Adrenal gland (tissue), 12 donors: ENCODE data around the gene SEPTIN12. TPM values are rescaled to one million over a fixed set of nuclear protein-coding genes. Genes with fewer than 3 reads are reported as not detected.

Source experiments
- DNase-seq, 7 donors: peaks; one replicate each; pipeline ENCODE4 v3.0.0-alpha.2; 2019 to 2020
- H3K27ac ChIP-seq, 5 donors: fragments of 200-600 bp; sonication (generic) in 4 of 5; 1 replicate in 3 of 5; 2 replicates in 2 of 5; pipeline versions ENCODE4 v1.5.1 to v1.8.0; 2016 to 2020; ENCODE audit warnings: mild to moderate bottlenecking in 1 of 5
- H3K27me3 ChIP-seq: fragments of 200-600 bp; 2 replicates; pipeline ENCODE4 v1.8.0; 2021
- H3K36me3 ChIP-seq, 2 donors: fragments of 200-600 bp; replicated peaks in 1 of 2; 1 replicate in 1 of 2; 2 replicates in 1 of 2; pipeline versions ENCODE4 v1.5.1 to v1.8.0; 2018 to 2022
- H3K4me1 ChIP-seq, 2 donors: fragments of 200-600 bp; replicated peaks in 1 of 2; 1 replicate in 1 of 2; 2 replicates in 1 of 2; pipeline versions ENCODE4 v1.5.1 to v1.8.0; 2018 to 2021
- H3K4me3 ChIP-seq, 4 donors: fragments of 200-600 bp; sonication (generic) in 3 of 4; one replicate each; pipeline ENCODE4 v1.5.1; 2016 to 2018
- H3K9me3 ChIP-seq, 3 donors: fragments of 200-600 bp; sonication (generic) in 1 of 3; replicated peaks in 1 of 3; 1 replicate in 2 of 3; 2 replicates in 1 of 3; pipeline versions ENCODE4 v1.5.1 to v1.8.0; 2016 to 2021
- CTCF ChIP-seq, 6 experiments: fragments of 450-650 bp in 4 of 6; fragments of 200-600 bp in 2 of 6; sonication (generic) in 1 of 6; IDR thresholded peaks; 1 replicate in 5 of 6; 2 replicates in 1 of 6; pipeline versions ENCODE4 v1.5.1 to v1.8.0; 2016 to 2021; ENCODE audit warnings: antibody characterized with exemption in 6 of 6, mild to moderate bottlenecking in 2 of 6, moderate library complexity in 1 of 6
- POLR2A ChIP-seq, 2 donors: fragments of 450-650 bp; IDR thresholded peaks; one replicate each; pipeline ENCODE4 v1.6.1; 2017; ENCODE audit warnings: antibody characterized with exemption in 2 of 2, mild to moderate bottlenecking in 2 of 2, moderate library complexity in 1 of 2
- WGBS, 4 donors: extraction: QIAGEN DNeasy Blood & Tissue Kit in 2 of 4; methylation state at CpG; one replicate each; pipeline versions ENCODE4 v1.1.5 to v1.1.7; 2013 to 2017; 5-methylcytosine and 5-hydroxymethylcytosine counted together
- intact Hi-C, 2 donors: fragments of 100-400 bp; cut with DNase I; formaldehyde crosslinking; loops; one replicate each; pipeline versions ENCODE4 v1.14.1 to v1.15.0; 2022 to 2023
- polyA plus RNA-seq, 3 donors: library from polyadenylated mRNA; stranded (reverse); fragments of 200-250 nt in 2 of 3; fragments of 350-450 nt in 1 of 3; fragmentation: Illumina TruSeq in 1 of 3; extraction: RNeasy Lipid Tissue Mini Kit (QIAGEN cat#74804) in 1 of 3; gene quantifications; one replicate each; pipeline ENCODE4 v1.2.3, GENCODE V29; 2013 to 2014
- small RNA-seq, 2 donors: library from RNA; depleted of rRNA; stranded (forward); fragments of <200 nt; gene quantifications; one replicate each; pipeline ENCODE3, GENCODE V24; 2016
- total RNA-seq, 9 donors: library from RNA; depleted of rRNA in 4 of 9; stranded (reverse); fragments of >200 nt in 4 of 9; fragments of 120-200 nt in 1 of 9; fragmentation: NEBNext Ultra II Directional in 1 of 9; extraction: Animal tissue kit (Norgen Biotek cat#: 25700) in 1 of 9; gene quantifications; one replicate each; pipeline versions ENCODE4 v1.1.0 to v1.2.4, GENCODE V29; 2013 to 2023
- donor health status: healthy with polysubstance abuse.
- donor health status: Bipolar disorder and iron deficiency.
- donor health status: DM: yes; HTN: yes; CAD: no.
- donor health status: DM: no; HTN: no; CAD: no.
- donor health status: DM: no; HTN: no; CAD: no.
- donor health status: DM: yes; HTN: yes; CAD: no.

Gene SEPTIN12
- total and polyA plus RNA-seq, 12 donors, result 1.1 TPM; not detected in 11

GRCh38 chr16:4733747-4734062 lies 54.4 kb downstream of the SEPTIN12 start:
- Histone ChIP-seq H3K27me3 (no peaks in the 10 kb centered on the region), H3K4me3 (peak overlapping the region in 3 of 4 donors; percentile 62 to 100 (median 79)), H3K27ac (peak overlapping the region in 2 of 5 donors; percentile 27 to 87), H3K9me3 (no peaks in the 10 kb centered on the region), H3K36me3 (peaks cover 0 to 16% of the 10 kb centered on the region in 2 donors), H3K4me1 (peaks cover 4 to 10% of the 10 kb centered on the region in 2 donors)
- intact Hi-C loops, result loop anchor here in 1 of 2 donors (10.0 kb wide), 1 partner anchor 221 kb away; the partner anchor contains the start of gene SEC14L5
- 0 to 1% (median 1%) methylated on average over 14 to 19 of the region's 19 CpGs for WGBS, 4 donors
- DNase-seq, result peak in 2 of 7 donors; percentile 27 to 63
- TF ChIP-seq CTCF (IDR thresholded peaks at IDR 0.05) (no peak), POLR2A (IDR thresholded peaks at IDR 0.05) (no peak)

- H3K9me3 ChIP-seq, result no peaks in the 10 kb centered on the region
- WGBS, 4 donors, result 30 to 38% (median 32%) methylated on average over 15 to 17 of the region's 17 CpGs
- intact Hi-C loops, result loop anchor here in 1 of 2 donors (10.0 kb wide), 1 partner anchor 222 kb away; the partner anchor contains the start of gene SEC14L5
Observed at GRCh38 chr16:4733211-4733742, 54.9 kb downstream of the SEPTIN12 start.

GRCh38 chr16:4729876-4730275 lies 58.3 kb downstream of the SEPTIN12 start:
- Histone ChIP-seq H3K9me3 (no peaks in the 10 kb centered on the region), H3K4me3 (no peak overlapping the region), H3K27ac (no peak overlapping the region), H3K36me3 (peaks cover 0 to 31% of the 10 kb centered on the region in 2 donors), H3K27me3 (no peaks in the 10 kb centered on the region), H3K4me1 (peaks cover 4 to 10% of the 10 kb centered on the region in 2 donors)
- TF ChIP-seq POLR2A (IDR thresholded peaks at IDR 0.05) (no peak), CTCF (IDR thresholded peaks at IDR 0.05) (no peak)
- no peak for DNase-seq
- intact Hi-C loops, result loop anchor here in 1 of 2 donors (10.0 kb wide), 1 partner anchor 225 kb away; the partner anchor contains the start of gene SEC14L5
- 95 to 97% (median 96%) methylated on average over 7 to 15 of the region's 15 CpGs for WGBS, 4 donors

More at GRCh38 chr16:4733211-4733742, 54.9 kb downstream of the SEPTIN12 start:
- DNase-seq, result no peak
- no peaks in the 10 kb centered on the region for H3K27me3 ChIP-seq
- peaks cover 4 to 10% of the 10 kb centered on the region in 2 donors for H3K4me1 ChIP-seq
- peak overlapping the region in 2 of 4 donors; percentile 79 to 100 for H3K4me3 ChIP-seq
- peaks cover 0 to 18% of the 10 kb centered on the region in 2 donors for H3K36me3 ChIP-seq
- peak overlapping the region in 1 of 5 donors; percentile 27 for H3K27ac ChIP-seq
- TF ChIP-seq POLR2A (IDR thresholded peaks at IDR 0.05) (no peak), CTCF (IDR thresholded peaks at IDR 0.05) (no peak)

- Histone ChIP-seq H3K27ac (no peak overlapping the region), H3K4me3 (no peak overlapping the region), H3K9me3 (no peaks in the 10 kb centered on the region), H3K4me1 (peaks cover 4 to 10% of the 10 kb centered on the region in 2 donors), H3K36me3 (peaks cover 0 to 31% of the 10 kb centered on the region in 2 donors), H3K27me3 (no peaks in the 10 kb centered on the region)
- 94 to 98% (median 95%) methylated on average over 8 of the region's 8 CpGs for WGBS, 4 donors
- no peak for DNase-seq
- TF ChIP-seq CTCF (IDR thresholded peaks at IDR 0.05), result no peak
- intact Hi-C loops, result no loop called here
Observed at GRCh38 chr16:4728676-4729075, 59.5 kb downstream of the SEPTIN12 start.

Small RNAs within 50 kb of the gene (small RNA-seq; reads per million reads assigned to genes)
- gene RF00017, result 0 reads per million in 2 donors

Other genes with a start within 250 kb of the SEPTIN12 start
- 10 to 100 TPM; 26.0 to 68.0 (median 48.4) TPM for gene CDIP1, start 249.6 kb downstream of the SEPTIN12 start, total RNA-seq
- 10 to 100 TPM; 23.6 to 41.6 (median 24.5) TPM for gene CDIP1, start 249.6 kb downstream of the SEPTIN12 start, polyA plus RNA-seq
- under 1 TPM; 0.14 to 0.61 (median 0.30) TPM for gene C16orf96, start 232.0 kb downstream of the SEPTIN12 start, total RNA-seq
- under 1 TPM in 2 of 3 donors, not detected in 1; 0.07 to 0.16 TPM for gene C16orf96, start 232.0 kb downstream of the SEPTIN12 start, polyA plus RNA-seq
- 10 to 100 TPM; 12.0 to 34.3 (median 17.4) TPM for gene UBALD1, start 173.5 kb downstream of the SEPTIN12 start, total RNA-seq
- gene UBALD1, start 173.5 kb downstream of the SEPTIN12 start, polyA plus RNA-seq, result 10 to 100 TPM in 2 of 3 donors, 1 to 10 TPM in 1; 3.7 to 92.7 (median 31.9) TPM
- gene MGRN1, start 163.5 kb downstream of the SEPTIN12 start, total RNA-seq, result 10 to 100 TPM; 17.5 to 94.1 (median 71.8) TPM
- gene MGRN1, start 163.5 kb downstream of the SEPTIN12 start, polyA plus RNA-seq, result 10 to 100 TPM; 23.3 to 35.6 (median 27.3) TPM
- 10 to 100 TPM; 45.4 to 99.3 (median 53.9) TPM for gene NUDT16L1, start 94.8 kb downstream of the SEPTIN12 start, total RNA-seq
- 10 to 100 TPM; 16.3 to 36.2 (median 28.1) TPM for gene NUDT16L1, start 94.8 kb downstream of the SEPTIN12 start, polyA plus RNA-seq
- 10 to 100 TPM; 12.3 to 34.4 (median 17.4) TPM for gene ANKS3, start 54.1 kb downstream of the SEPTIN12 start, total RNA-seq
- 100 to 1,000 TPM in 1 of 3 donors, 10 to 100 TPM in 1, 1 to 10 TPM in 1; 7.2 to 118 (median 52.8) TPM for gene ANKS3, start 54.1 kb downstream of the SEPTIN12 start, polyA plus RNA-seq
- 1 to 10 TPM in 6 of 9 donors, under 1 TPM in 3; 0.30 to 3.3 (median 1.1) TPM for gene DNAAF8, start 53.8 kb downstream of the SEPTIN12 start, total RNA-seq
- 1 to 10 TPM; 1.9 to 2.7 (median 2.3) TPM for gene DNAAF8, start 53.8 kb downstream of the SEPTIN12 start, polyA plus RNA-seq
- 10 to 100 TPM in 5 of 9 donors, 1 to 10 TPM in 4; 6.7 to 23.7 (median 13.0) TPM for gene ZNF500, start 21.2 kb downstream of the SEPTIN12 start, total RNA-seq
- gene ZNF500, start 21.2 kb downstream of the SEPTIN12 start, polyA plus RNA-seq, result 10 to 100 TPM in 1 of 3 donors, 1 to 10 TPM in 2; 3.9 to 18.5 (median 4.6) TPM
- 1 to 10 TPM in 1 of 9 donors, not detected in 8; 1.9 TPM for gene SMIM22, start 7.0 kb upstream of the SEPTIN12 start, total RNA-seq
- gene SMIM22, start 7.0 kb upstream of the SEPTIN12 start, polyA plus RNA-seq, result not detected
- gene ROGDI, start 14.3 kb upstream of the SEPTIN12 start, total RNA-seq, result 100 to 1,000 TPM in 2 of 9 donors, 10 to 100 TPM in 7; 32.4 to 103 (median 75.3) TPM
- gene ROGDI, start 14.3 kb upstream of the SEPTIN12 start, polyA plus RNA-seq, result 100 to 1,000 TPM in 2 of 3 donors, 10 to 100 TPM in 1; 68.6 to 194 (median 178) TPM
- 100 to 1,000 TPM in 1 of 9 donors, 10 to 100 TPM in 8; 43.2 to 118 (median 83.7) TPM for gene GLYR1, start 58.9 kb upstream of the SEPTIN12 start, total RNA-seq
- 100 to 1,000 TPM in 1 of 3 donors, 10 to 100 TPM in 2; 39.3 to 109 (median 50.6) TPM for gene GLYR1, start 58.9 kb upstream of the SEPTIN12 start, polyA plus RNA-seq
- 10 to 100 TPM; 14.6 to 60.8 (median 31.1) TPM for gene UBN1, start 59.1 kb upstream of the SEPTIN12 start, total RNA-seq
- 10 to 100 TPM in 2 of 3 donors, 1 to 10 TPM in 1; 5.9 to 21.2 (median 13.2) TPM for gene UBN1, start 59.1 kb upstream of the SEPTIN12 start, polyA plus RNA-seq
- gene PPL, start 148.8 kb upstream of the SEPTIN12 start, total RNA-seq, result 10 to 100 TPM in 7 of 9 donors, under 1 TPM in 2; 0.55 to 20.9 (median 16.0) TPM
- 10 to 100 TPM in 1 of 3 donors, 1 to 10 TPM in 1, under 1 TPM in 1; 0.38 to 10.1 (median 4.8) TPM for gene PPL, start 148.8 kb upstream of the SEPTIN12 start, polyA plus RNA-seq
- gene SEC14L5, start 170.0 kb upstream of the SEPTIN12 start, total RNA-seq, result 1 to 10 TPM in 5 of 9 donors, under 1 TPM in 4; 0.12 to 1.8 (median 1.1) TPM
- gene SEC14L5, start 170.0 kb upstream of the SEPTIN12 start, polyA plus RNA-seq, result under 1 TPM; 0.16 to 0.56 (median 0.51) TPM
- gene NAGPA, start 245.6 kb upstream of the SEPTIN12 start, total RNA-seq, result 10 to 100 TPM in 7 of 9 donors, 1 to 10 TPM in 2; 6.9 to 47.8 (median 19.9) TPM
- gene NAGPA, start 245.6 kb upstream of the SEPTIN12 start, polyA plus RNA-seq, result 10 to 100 TPM in 2 of 3 donors, 1 to 10 TPM in 1; 4.5 to 23.9 (median 18.9) TPM